ENCODE measurements around the gene PLEKHM1.

PLEKHM1 gene

DNA sequence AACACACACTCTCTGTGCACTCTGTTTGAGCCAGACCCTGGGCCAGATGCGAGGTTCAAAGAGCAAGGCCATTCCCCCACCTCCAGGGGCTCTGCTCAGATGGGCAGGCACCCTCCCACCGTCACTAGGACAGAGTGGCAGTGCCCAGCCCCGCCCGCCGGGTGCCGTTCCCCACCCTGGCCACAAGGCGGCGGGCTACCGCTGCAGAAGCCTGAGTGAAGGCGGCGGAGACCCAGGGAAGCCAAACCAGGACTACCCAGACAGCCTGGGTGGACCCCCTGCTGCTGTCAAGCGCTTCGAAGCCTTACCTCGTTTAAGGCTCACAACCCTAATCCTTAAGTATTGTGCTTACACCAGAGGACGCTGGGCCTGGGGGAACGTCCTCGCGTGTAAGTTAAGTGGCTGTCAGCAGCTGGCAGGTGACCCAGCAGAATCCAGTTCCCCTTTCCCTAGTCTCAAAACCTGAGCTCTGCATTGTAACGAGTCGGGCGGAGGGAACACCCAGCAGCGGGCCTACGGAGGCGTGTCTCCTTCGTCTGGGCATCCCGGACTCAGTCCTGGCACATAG is 62.4 kb downstream of the PLEKHM1 start:
- no peaks in the 10 kb centered on the region for H3K36me3 Mint-ChIP-seq (ENCODE audit: low read depth)
- no peak overlapping the region for H3K27ac Mint-ChIP-seq
- peaks cover 81% of the 10 kb centered on the region for H3K27me3 Mint-ChIP-seq (ENCODE audit: low read depth)
- peak overlapping the region; percentile 56 to 68 (median 63) for H3K4me3 Mint-ChIP-seq
- TF ChIP-seq, protein P1, sequence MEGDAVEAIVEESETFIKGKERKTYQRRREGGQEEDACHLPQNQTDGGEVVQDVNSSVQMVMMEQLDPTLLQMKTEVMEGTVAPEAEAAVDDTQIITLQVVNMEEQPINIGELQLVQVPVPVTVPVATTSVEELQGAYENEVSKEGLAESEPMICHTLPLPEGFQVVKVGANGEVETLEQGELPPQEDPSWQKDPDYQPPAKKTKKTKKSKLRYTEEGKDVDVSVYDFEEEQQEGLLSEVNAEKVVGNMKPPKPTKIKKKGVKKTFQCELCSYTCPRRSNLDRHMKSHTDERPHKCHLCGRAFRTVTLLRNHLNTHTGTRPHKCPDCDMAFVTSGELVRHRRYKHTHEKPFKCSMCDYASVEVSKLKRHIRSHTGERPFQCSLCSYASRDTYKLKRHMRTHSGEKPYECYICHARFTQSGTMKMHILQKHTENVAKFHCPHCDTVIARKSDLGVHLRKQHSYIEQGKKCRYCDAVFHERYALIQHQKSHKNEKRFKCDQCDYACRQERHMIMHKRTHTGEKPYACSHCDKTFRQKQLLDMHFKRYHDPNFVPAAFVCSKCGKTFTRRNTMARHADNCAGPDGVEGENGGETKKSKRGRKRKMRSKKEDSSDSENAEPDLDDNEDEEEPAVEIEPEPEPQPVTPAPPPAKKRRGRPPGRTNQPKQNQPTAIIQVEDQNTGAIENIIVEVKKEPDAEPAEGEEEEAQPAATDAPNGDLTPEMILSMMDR (IDR thresholded peaks at IDR 0.05; ENCODE audit: unreplicated experiment in 3 of 3): peak; percentile 98 to 99 (median 98)
- H3K9me3 Mint-ChIP-seq: no peaks in the 10 kb centered on the region
- peaks cover 21% of the 10 kb centered on the region for H3K4me1 Mint-ChIP-seq

DNA sequence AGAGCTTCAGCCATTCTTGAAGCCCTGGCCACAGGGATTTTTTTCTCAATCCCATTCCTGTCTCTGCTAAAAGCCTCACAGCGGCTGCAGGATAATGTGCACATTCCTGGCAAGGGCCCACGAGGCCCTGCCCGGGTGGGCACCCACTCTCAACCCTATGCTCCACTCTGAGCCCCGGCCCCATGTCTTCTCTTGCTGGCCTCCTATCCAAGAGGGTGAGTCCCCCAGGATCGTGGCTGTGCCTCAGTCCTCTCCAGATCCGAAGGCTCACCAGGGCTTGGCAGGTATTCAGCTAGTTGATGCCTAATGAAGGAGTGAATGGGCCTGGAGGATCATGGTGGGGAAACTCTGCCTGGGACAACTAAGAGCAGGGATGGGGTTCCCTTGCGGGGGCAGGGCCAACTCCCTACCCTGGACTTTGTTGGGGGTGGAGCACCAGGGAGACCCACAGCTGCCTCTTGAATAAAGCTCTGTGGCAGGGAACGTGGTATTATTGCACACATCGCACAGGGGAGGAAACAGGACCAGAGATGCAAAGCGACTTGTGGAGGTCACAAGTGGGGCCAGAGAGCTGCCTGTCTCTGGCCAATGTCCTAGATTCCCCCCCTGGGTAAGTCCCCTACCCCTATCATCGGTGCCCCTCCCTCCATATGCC is 63.2 kb downstream of the PLEKHM1 start:
- Mint-ChIP-seq H3K36me3 (ENCODE audit: low read depth) (no peaks in the 10 kb centered on the region), H3K4me3 (no peak overlapping the region), H3K4me1 (peaks cover 21% of the 10 kb centered on the region), H3K27ac (no peak overlapping the region), H3K9me3 (no peaks in the 10 kb centered on the region), H3K27me3 (ENCODE audit: low read depth) (peaks cover 74% of the 10 kb centered on the region)
- TF ChIP-seq, protein P1 (IDR thresholded peaks at IDR 0.05; ENCODE audit: unreplicated experiment in 3 of 3): no peak

DNA sequence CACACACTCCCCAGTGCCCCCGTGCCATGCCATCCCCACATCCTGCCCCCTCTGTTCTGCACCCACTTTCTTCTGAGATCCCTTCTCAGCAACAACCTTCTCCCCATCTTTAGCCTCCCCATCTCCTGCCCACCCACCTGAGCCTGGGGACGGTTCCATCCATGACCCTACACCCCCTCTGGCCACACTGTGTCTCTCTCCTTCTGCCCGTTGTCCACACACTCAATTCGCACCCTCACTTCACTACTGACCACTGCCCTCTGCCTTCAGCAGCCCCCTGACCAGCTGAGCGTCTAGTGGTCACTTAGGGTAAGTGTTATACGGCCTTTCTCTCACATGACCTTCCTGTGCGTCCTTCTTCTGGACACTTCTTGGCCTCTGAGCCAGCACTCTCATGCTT is 64.0 kb downstream of the PLEKHM1 start:
- Mint-ChIP-seq H3K36me3 (ENCODE audit: low read depth) (no peaks in the 10 kb centered on the region), H3K9me3 (no peaks in the 10 kb centered on the region), H3K4me1 (peaks cover 21% of the 10 kb centered on the region), H3K27me3 (ENCODE audit: low read depth) (peaks cover 67% of the 10 kb centered on the region), H3K4me3 (peak overlapping the region in 2 of 3 experiments; percentile 37 to 42), H3K27ac (no peak overlapping the region)
- TF ChIP-seq, protein P1 (IDR thresholded peaks at IDR 0.05; ENCODE audit: unreplicated experiment in 3 of 3): no peak

DNA sequence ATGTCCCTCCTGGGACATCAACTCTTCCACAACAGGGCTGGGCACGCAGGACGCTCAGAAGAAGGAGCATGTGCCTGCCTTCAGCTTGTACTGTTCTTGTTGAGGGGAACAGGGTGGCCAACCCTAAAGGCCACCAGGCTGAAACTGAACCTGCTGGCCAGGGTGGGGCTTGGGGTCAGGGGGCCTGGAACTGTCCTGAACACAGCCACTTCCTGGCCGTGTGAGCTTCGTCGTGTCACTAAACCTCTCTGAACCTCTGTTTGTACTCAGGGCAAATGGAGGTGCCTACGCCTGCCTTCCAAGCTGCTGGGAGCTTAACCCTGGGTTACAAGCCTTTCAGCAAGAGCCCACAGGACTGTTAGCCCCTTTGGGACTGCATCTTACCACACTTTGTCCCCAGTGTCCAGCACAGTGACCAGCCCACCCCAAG is 64.5 kb downstream of the PLEKHM1 start:
- no peaks in the 10 kb centered on the region for H3K36me3 Mint-ChIP-seq (ENCODE audit: low read depth)
- peaks cover 61% of the 10 kb centered on the region for H3K27me3 Mint-ChIP-seq (ENCODE audit: low read depth)
- H3K9me3 Mint-ChIP-seq: no peaks in the 10 kb centered on the region
- H3K4me1 Mint-ChIP-seq: peaks cover 21% of the 10 kb centered on the region
- peak overlapping the region; percentile 68 to 74 (median 68) for H3K4me3 Mint-ChIP-seq
- TF ChIP-seq, protein P1 (IDR thresholded peaks at IDR 0.05; ENCODE audit: unreplicated experiment in 3 of 3): peak in 1 of 3 experiments; percentile 26
- H3K27ac Mint-ChIP-seq: peak overlapping the region in 1 of 3 experiments; percentile 31

DNA sequence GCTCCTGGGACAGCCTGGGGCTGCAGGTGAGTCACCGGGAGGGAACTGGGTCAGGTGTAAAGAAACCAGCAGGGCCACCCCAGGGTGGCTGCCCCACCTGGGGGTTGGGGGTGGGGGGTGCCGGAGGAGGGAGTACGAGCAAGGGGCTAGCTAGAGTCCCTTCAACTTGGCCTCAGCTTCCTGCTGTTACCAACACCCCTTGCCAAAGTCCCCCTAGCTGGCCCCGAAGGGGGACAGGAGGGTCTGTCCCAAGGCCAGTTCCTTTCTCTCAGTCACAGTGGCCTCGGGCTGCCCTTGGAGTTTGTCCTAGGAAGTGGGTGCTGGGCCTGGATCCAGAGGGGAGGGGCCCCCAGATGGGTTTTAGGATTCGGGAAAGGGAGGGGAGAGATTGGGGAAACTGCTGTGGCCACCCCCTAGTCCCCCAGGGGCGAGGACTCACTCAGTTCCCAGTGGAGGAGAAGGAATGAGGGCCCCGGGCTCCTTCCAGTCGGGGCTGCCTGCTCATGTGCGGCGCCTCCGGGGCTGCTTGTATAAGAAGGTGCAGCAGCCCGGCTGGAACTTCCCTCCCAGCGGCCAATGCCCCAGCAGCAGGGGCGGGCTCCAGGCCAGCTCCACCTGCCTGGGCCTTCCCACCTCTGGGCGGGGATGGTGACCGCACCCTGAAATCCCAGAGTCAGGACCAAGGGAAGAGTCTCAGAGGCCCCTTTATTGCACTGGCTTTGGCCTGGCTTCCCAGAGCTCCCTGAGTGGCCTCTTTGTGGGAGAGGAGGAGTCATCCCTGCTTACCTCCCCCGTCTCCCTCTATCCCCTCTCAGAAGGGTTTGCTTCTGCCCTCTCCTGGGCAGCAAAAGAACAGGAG is 65.2 kb downstream of the PLEKHM1 start:
- peak overlapping the region in 2 of 3 experiments; percentile 78 to 84 for H3K27ac Mint-ChIP-seq
- H3K4me3 Mint-ChIP-seq: peak overlapping the region; percentile 68 to 74 (median 68)
- no peaks in the 10 kb centered on the region for H3K9me3 Mint-ChIP-seq
- H3K36me3 Mint-ChIP-seq (ENCODE audit: low read depth): no peaks in the 10 kb centered on the region
- TF ChIP-seq, protein P1 (IDR thresholded peaks at IDR 0.05; ENCODE audit: unreplicated experiment in 3 of 3): peak; percentile 43 to 72 (median 63)
- peaks cover 18% of the 10 kb centered on the region for H3K4me1 Mint-ChIP-seq
- H3K27me3 Mint-ChIP-seq (ENCODE audit: low read depth): peaks cover 54% of the 10 kb centered on the region

Measured in nephron (organoid).